Keratinocyte (primary cell): ENCODE data around the gene KLHL25. TPM values are rescaled to one million over a fixed set of nuclear protein-coding genes. Genes with fewer than 3 reads are reported as not detected.

Experiments used
- DNase-seq: peaks from one replicate; pipeline ENCODE4 v3.0.0-alpha.2; 2011; ENCODE audit warnings: low read depth, missing footprints, low spot score
- FAIRE-seq: peaks from 2 replicates; lab custom pipeline; 2011; peaks lifted over from hg19 to GRCh38; lab: Jason Lieb, UNC
- H2AFZ ChIP-seq: 2 replicates; pipeline ENCODE4 v1.6.0; 2012; ENCODE audit warnings: low read length, control low read depth, inconsistent platforms; ENCODE audit not compliant: control insufficient read depth
- H3K27ac ChIP-seq: 2 replicates; pipeline ENCODE4 v1.5.1; 2011; ENCODE audit warnings: low read length; ENCODE audit not compliant: control insufficient read depth, insufficient read depth
- H3K27me3 ChIP-seq: 3 replicates; pipeline ENCODE4 v1.6.0; 2011; ENCODE audit warnings: low read length; ENCODE audit not compliant: control insufficient read depth, insufficient read depth; ENCODE audit errors: extremely low read depth
- H3K36me3 ChIP-seq, 2 experiments: 2 replicates in 1 of 2; 3 replicates in 1 of 2; pipeline ENCODE4 v1.5.1; 2011; ENCODE audit warnings: low read length in 2 of 2, mild to moderate bottlenecking in 1 of 2; ENCODE audit not compliant: control insufficient read depth in 2 of 2, insufficient read depth in 2 of 2; ENCODE audit errors: extremely low read depth in 1 of 2
- H3K4me1 ChIP-seq: 3 replicates; pipeline ENCODE4 v1.5.1; 2011; ENCODE audit warnings: low read length; ENCODE audit not compliant: control insufficient read depth, insufficient read depth; ENCODE audit errors: extremely low read depth
- H3K4me2 ChIP-seq: 3 replicates; pipeline ENCODE4 v1.6.0; 2011; ENCODE audit warnings: low read depth, low read length; ENCODE audit not compliant: control insufficient read depth, insufficient read depth; ENCODE audit errors: extremely low read depth
- H3K4me3 ChIP-seq, 3 experiments: fragments of 200-600 bp in 1 of 3; sonication (generic) in 1 of 3; 2 replicates in 2 of 3; 3 replicates in 1 of 3; pipeline ENCODE4 v1.5.1; 2011 to 2016; ENCODE audit warnings: low read length in 3 of 3, mild to moderate bottlenecking in 3 of 3, control low read depth in 2 of 3, inconsistent platforms in 1 of 3, low read depth in 1 of 3, mixed read lengths in 1 of 3, mixed run types in 1 of 3, moderate library complexity in 1 of 3; ENCODE audit not compliant: control insufficient read depth in 2 of 3, insufficient read depth in 2 of 3; ENCODE audit errors: extremely low read depth in 1 of 3
- H3K79me2 ChIP-seq: 2 replicates; pipeline ENCODE4 v1.6.0; 2012; ENCODE audit warnings: low read length; ENCODE audit not compliant: control insufficient read depth, insufficient read depth
- H3K9ac ChIP-seq: 3 replicates; pipeline ENCODE4 v1.6.0; 2011; ENCODE audit warnings: low read length; ENCODE audit not compliant: control insufficient read depth, insufficient read depth; ENCODE audit errors: extremely low read depth
- H3K9me1 ChIP-seq: 3 replicates; pipeline ENCODE4 v1.6.0; 2011; ENCODE audit warnings: low read length; ENCODE audit not compliant: control insufficient read depth, insufficient read depth; ENCODE audit errors: extremely low read depth
- H3K9me3 ChIP-seq: 2 replicates; pipeline ENCODE4 v1.5.1; 2012; ENCODE audit warnings: low read depth, low read length; ENCODE audit not compliant: control insufficient read depth
- H4K20me1 ChIP-seq: 3 replicates; pipeline ENCODE4 v1.6.0; 2011; ENCODE audit warnings: low read length; ENCODE audit not compliant: control insufficient read depth, insufficient read depth; ENCODE audit errors: extremely low read depth
- EZH2 ChIP-seq: IDR thresholded peaks from one replicate; pipeline ENCODE4 v1.6.1; 2012; ENCODE audit warnings: inconsistent platforms, mild to moderate bottlenecking, low read length, moderate library complexity
- dilution Hi-C: fragments of 300-500 bp; cut with MboI; formaldehyde crosslinking; loops from one replicate; pipeline ENCODE4 v1.7.0; 2020; ENCODE audit warnings: low sequenced_read_pairs; ENCODE audit not compliant: extremely low pct_ligation_motif_present
- polyA plus RNA-seq, 5 experiments: library from polyadenylated mRNA; depleted of rRNA in 3 of 5; stranded (reverse) in 3 of 5; stranded (forward) in 1 of 5; unstranded in 1 of 5; fragments of >200 nt; gene quantifications; 1 replicate in 1 of 5; 2 replicates in 3 of 5; 3 replicates in 1 of 5; pipeline versions ENCODE4 v1.2.1 to v1.2.3, GENCODE V29; 2011 to 2012; ENCODE audit warnings: missing spikeins in 2 of 5, low read depth in 1 of 5, low replicate concordance in 1 of 5
- TF ChIP-seq, protein P1 (sequence below), 3 experiments: IDR thresholded peaks in 1 of 3; conservative IDR thresholded peaks in 1 of 3; optimal IDR thresholded peaks in 1 of 3; 2 replicates in 2 of 3; 3 replicates in 1 of 3; pipeline versions ENCODE3 to v1.5.1; 2011; ENCODE audit warnings: low read length in 3 of 3, mild to moderate bottlenecking in 3 of 3, moderate library complexity in 2 of 3, control low read depth in 1 of 3, inconsistent platforms in 1 of 3; ENCODE audit not compliant: insufficient read depth in 2 of 3; ENCODE audit errors: extremely low read depth in 1 of 3

Gene KLHL25
- polyA plus RNA-seq, 1 donor (not counting 4 experiments of a cell fraction or from before 2014, with no cell fraction given), result 2.1 TPM

DNA sequence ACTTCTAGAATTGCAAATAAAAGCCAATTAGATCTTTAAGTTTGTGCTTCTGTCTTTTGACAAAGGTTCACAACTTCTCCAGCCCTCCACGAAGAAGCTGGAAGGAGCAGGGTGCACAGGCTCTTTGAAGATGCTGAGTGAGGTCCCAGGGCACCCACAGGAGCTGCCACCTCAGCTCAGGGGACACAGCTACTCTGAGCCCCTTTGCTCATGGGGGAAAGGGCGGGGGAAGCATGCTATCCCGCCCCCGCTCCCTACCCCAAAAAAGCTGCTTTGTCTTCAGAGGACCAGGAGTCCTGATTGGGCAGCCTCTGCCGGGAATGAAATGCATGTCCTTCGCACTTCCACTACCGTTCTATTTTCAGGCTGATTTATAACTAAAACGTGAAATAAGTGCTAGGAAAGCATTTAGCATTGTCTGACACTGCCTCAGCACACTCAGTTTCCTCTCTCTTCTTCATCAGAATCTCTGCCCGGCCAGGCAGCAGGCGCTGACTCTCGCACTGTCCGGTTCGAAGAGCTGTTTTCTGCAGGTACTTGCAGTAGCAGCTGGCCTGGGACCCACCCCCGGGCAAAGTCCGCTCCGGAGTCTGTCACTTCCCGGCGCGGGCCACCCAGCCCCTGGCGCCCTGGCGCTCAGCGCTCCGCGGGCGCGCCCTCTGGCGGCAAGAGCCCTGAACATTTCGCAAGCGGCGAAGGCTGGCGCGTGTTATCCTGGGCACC is 45.5 kb upstream of the KLHL25 start:
- DNase-seq, result no peak
- dilution Hi-C loops, result no loop called here
- TF ChIP-seq, protein P1, sequence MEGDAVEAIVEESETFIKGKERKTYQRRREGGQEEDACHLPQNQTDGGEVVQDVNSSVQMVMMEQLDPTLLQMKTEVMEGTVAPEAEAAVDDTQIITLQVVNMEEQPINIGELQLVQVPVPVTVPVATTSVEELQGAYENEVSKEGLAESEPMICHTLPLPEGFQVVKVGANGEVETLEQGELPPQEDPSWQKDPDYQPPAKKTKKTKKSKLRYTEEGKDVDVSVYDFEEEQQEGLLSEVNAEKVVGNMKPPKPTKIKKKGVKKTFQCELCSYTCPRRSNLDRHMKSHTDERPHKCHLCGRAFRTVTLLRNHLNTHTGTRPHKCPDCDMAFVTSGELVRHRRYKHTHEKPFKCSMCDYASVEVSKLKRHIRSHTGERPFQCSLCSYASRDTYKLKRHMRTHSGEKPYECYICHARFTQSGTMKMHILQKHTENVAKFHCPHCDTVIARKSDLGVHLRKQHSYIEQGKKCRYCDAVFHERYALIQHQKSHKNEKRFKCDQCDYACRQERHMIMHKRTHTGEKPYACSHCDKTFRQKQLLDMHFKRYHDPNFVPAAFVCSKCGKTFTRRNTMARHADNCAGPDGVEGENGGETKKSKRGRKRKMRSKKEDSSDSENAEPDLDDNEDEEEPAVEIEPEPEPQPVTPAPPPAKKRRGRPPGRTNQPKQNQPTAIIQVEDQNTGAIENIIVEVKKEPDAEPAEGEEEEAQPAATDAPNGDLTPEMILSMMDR (optimal IDR thresholded peaks at IDR 0.05 in 1 of 3, IDR thresholded peaks at IDR 0.05 in 1 of 3, conservative IDR thresholded peaks at IDR 0.05 in 1 of 3; ENCODE audit: extremely low read depth in 1 of 3, insufficient read depth in 2 of 3, low read length in 3 of 3), result peak; percentile 74 to 91 (median 87)
- TF ChIP-seq EZH2, result no peak

DNA sequence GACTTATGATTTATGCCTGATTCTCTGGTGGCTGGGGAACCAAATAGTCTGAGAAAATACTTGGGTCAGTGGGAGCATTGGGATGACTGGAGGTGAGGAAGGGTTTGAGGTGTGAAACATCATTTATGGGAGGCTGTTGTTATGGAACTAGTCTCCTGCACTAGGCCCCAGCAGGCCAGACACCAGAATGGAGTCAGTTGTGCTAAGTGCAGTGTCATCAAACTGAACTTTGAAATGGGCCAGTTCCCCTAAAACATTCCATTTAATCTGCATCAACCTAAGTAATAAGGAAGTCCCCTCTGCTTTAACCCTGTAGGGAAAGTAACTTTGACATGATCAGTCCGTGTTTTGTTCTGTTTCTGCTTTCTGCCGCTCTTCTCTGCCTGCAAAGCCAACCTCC is 44.9 kb upstream of the KLHL25 start:
- Histone ChIP-seq H3K36me3 (no peaks in the 10 kb centered on the region), H4K20me1 (no peaks in the 10 kb centered on the region), H2AFZ (no peak overlapping the region), H3K9me3 (no peaks in the 10 kb centered on the region), H3K4me2 (no peak overlapping the region), H3K27ac (no peak overlapping the region), H3K4me3 (no peak overlapping the region), H3K27me3 (no peaks in the 10 kb centered on the region), H3K9ac (no peak overlapping the region), H3K4me1 (peaks cover 8% of the 10 kb centered on the region), H3K9me1 (no peaks in the 10 kb centered on the region), H3K79me2 (no peaks in the 10 kb centered on the region)
- no peak for TF ChIP-seq EZH2
- no peak for FAIRE-seq
- dilution Hi-C loops, result no loop called here
- no peak for DNase-seq

More for the DNA sequence above, 45.5 kb upstream of the KLHL25 start:
- H3K4me2 ChIP-seq, result peak overlapping the region; percentile 75
- no peak overlapping the region for H3K9ac ChIP-seq
- H3K27ac ChIP-seq, result no peak overlapping the region
- H2AFZ ChIP-seq, result peak overlapping the region; percentile 36
- H3K9me1 ChIP-seq, result no peaks in the 10 kb centered on the region
- H3K36me3 ChIP-seq, result no peaks in the 10 kb centered on the region
- peaks cover 8% of the 10 kb centered on the region for H3K4me1 ChIP-seq
- H4K20me1 ChIP-seq, result no peaks in the 10 kb centered on the region
- H3K9me3 ChIP-seq, result no peaks in the 10 kb centered on the region
- H3K79me2 ChIP-seq, result no peaks in the 10 kb centered on the region
- no peaks in the 10 kb centered on the region for H3K27me3 ChIP-seq
- FAIRE-seq, result peak; percentile 9
- no peak overlapping the region for H3K4me3 ChIP-seq
